Ramos (cell line): ENCODE measurements around the gene MOGAT1.
"Not testable (repeated sequence)": the region's sequence is repeated elsewhere in the genome, so short reads cannot be mapped to it uniquely, and the experiment has no call there.

ENCODE experiments used
- in situ Hi-C: fragments of 300-500 bp; cut with MboI; formaldehyde crosslinking; loops from one replicate; pipeline ENCODE4 v1.14.3; 2022; ENCODE audit warnings: low sequenced_read_pairs; ENCODE audit not compliant: unreplicated experiment

Gene MOGAT1

GRCh38 chr2:222736924-222737323 lies 65.5 kb downstream of the MOGAT1 start:
- in situ Hi-C loops, result no loop called here

- in situ Hi-C loops, result no loop called here
Observed at GRCh38 chr2:222738312-222738711, 66.9 kb downstream of the MOGAT1 start.

GRCh38 chr2:222738809-222739208 lies 67.4 kb downstream of the MOGAT1 start:
- in situ Hi-C loops, result no loop called here

- in situ Hi-C loops, result no loop called here
Observed at GRCh38 chr2:222739939-222740338, 68.5 kb downstream of the MOGAT1 start.

GRCh38 chr2:222743251-222743812 lies 71.9 kb downstream of the MOGAT1 start:
- in situ Hi-C loops, result no loop called here

- in situ Hi-C loops, result no loop called here
Observed at GRCh38 chr2:222745836-222746559, 74.5 kb downstream of the MOGAT1 start.

GRCh38 chr2:222747526-222748160 lies 76.2 kb downstream of the MOGAT1 start:
- in situ Hi-C loops, result no loop called here

GRCh38 chr2:222750533-222750932 lies 79.1 kb downstream of the MOGAT1 start:
- in situ Hi-C loops, result no loop called here

- in situ Hi-C loops, result no loop called here
Observed at GRCh38 chr2:222751238-222751637, 79.8 kb downstream of the MOGAT1 start.

GRCh38 chr2:222751821-222752719 lies 80.6 kb downstream of the MOGAT1 start:
- in situ Hi-C loops, result no loop called here

- in situ Hi-C loops, result no loop called here
Observed at GRCh38 chr2:222752746-222753145, 81.3 kb downstream of the MOGAT1 start.

- in situ Hi-C loops, result no loop called here
Observed at GRCh38 chr2:222753251-222753824, 81.9 kb downstream of the MOGAT1 start.

- in situ Hi-C loops, result no loop called here
Observed at GRCh38 chr2:222754324-222754930, 83.0 kb downstream of the MOGAT1 start.

GRCh38 chr2:222755593-222755992 lies 84.1 kb downstream of the MOGAT1 start:
- in situ Hi-C loops, result not testable (repeated sequence)

- in situ Hi-C loops, result no loop called here
Observed at GRCh38 chr2:222756362-222756831, 84.9 kb downstream of the MOGAT1 start.

- in situ Hi-C loops, result no loop called here
Observed at GRCh38 chr2:222756951-222757650, 85.6 kb downstream of the MOGAT1 start.
